Measurements from ENCODE around the gene SYT2.
"Not testable (repeated sequence)": the region's sequence is repeated elsewhere in the genome, so short reads cannot be mapped to it uniquely, and the experiment has no call there.

- not testable (repeated sequence) for TF ChIP-seq CTCF (IDR thresholded peaks at IDR 0.05); CHD2 (IDR thresholded peaks at IDR 0.05; ENCODE audit: low read length, partially characterized antibody); JUND (IDR thresholded peaks at IDR 0.05); RAD21 (IDR thresholded peaks at IDR 0.05; ENCODE audit: low read length); POLR2AphosphoS5 (IDR thresholded peaks at IDR 0.05; ENCODE audit: low read depth, low read length); TCF12 (IDR thresholded peaks at IDR 0.05); EP300 (IDR thresholded peaks at IDR 0.05; ENCODE audit: borderline replicate concordance in 1 of 2, low read depth in 1 of 2, low read length in 1 of 2); TAF1 (IDR thresholded peaks at IDR 0.05; ENCODE audit: borderline replicate concordance, low read depth, low read length); USF1 (IDR thresholded peaks at IDR 0.05; ENCODE audit: borderline replicate concordance, low read depth)
Measured at GRCh38 chr1:202637321-202638018, 72.8 kb downstream of the SYT2 start.

Measured in SK-N-SH (cell line).